ENCODE data around the gene UIMC1.

Gene UIMC1

GRCh38 chr5:176955895-176956294 is 50.7 kb downstream of the UIMC1 start:
- DNase-seq (ENCODE audit: low read depth in 2 of 2, low spot score in 1 of 2), result no peak

- DNase-seq (ENCODE audit: low read depth in 2 of 2, low spot score in 1 of 2), result no peak
Measured at GRCh38 chr5:176954050-176954449, 52.5 kb downstream of the UIMC1 start.

GRCh38 chr5:176952531-176953193 is 53.9 kb downstream of the UIMC1 start:
- no peak for DNase-seq (ENCODE audit: low read depth in 2 of 2, low spot score in 1 of 2)

- no peak for DNase-seq (ENCODE audit: low read depth in 2 of 2, low spot score in 1 of 2)
Measured at GRCh38 chr5:176948458-176948857, 58.1 kb downstream of the UIMC1 start.

- DNase-seq (ENCODE audit: low read depth in 2 of 2, low spot score in 1 of 2), result no peak
Measured at GRCh38 chr5:176947847-176948246, 58.7 kb downstream of the UIMC1 start.

- DNase-seq (ENCODE audit: low read depth in 2 of 2, low spot score in 1 of 2), result no peak
Measured at GRCh38 chr5:176944268-176944667, 62.3 kb downstream of the UIMC1 start.

- DNase-seq (ENCODE audit: low read depth in 2 of 2, low spot score in 1 of 2), result no peak
Measured at GRCh38 chr5:176943816-176944215, 62.8 kb downstream of the UIMC1 start.

GRCh38 chr5:176941951-176942350 is 64.6 kb downstream of the UIMC1 start:
- DNase-seq (ENCODE audit: low read depth in 2 of 2, low spot score in 1 of 2), result no peak

GRCh38 chr5:176938472-176938871 is 68.1 kb downstream of the UIMC1 start:
- no peak for DNase-seq (ENCODE audit: low read depth in 2 of 2, low spot score in 1 of 2)

GRCh38 chr5:176935017-176935416 is 71.6 kb downstream of the UIMC1 start:
- DNase-seq (ENCODE audit: low read depth in 2 of 2, low spot score in 1 of 2), result no peak

GRCh38 chr5:176934309-176934930 is 72.2 kb downstream of the UIMC1 start:
- no peak for DNase-seq (ENCODE audit: low read depth in 2 of 2, low spot score in 1 of 2)

GRCh38 chr5:176929654-176930053 is 76.9 kb downstream of the UIMC1 start:
- no peak for DNase-seq (ENCODE audit: low read depth in 2 of 2, low spot score in 1 of 2)

GRCh38 chr5:176927562-176927961 is 79.0 kb downstream of the UIMC1 start:
- no peak for DNase-seq (ENCODE audit: low read depth in 2 of 2, low spot score in 1 of 2)

- DNase-seq (ENCODE audit: low read depth in 2 of 2, low spot score in 1 of 2), result no peak
Measured at GRCh38 chr5:176922817-176923216, 83.8 kb downstream of the UIMC1 start.

- no peak for DNase-seq (ENCODE audit: low read depth in 2 of 2, low spot score in 1 of 2)
Measured at GRCh38 chr5:176921714-176922113, 84.9 kb downstream of the UIMC1 start.

GRCh38 chr5:176918613-176919012 is 88.0 kb downstream of the UIMC1 start:
- no peak for DNase-seq (ENCODE audit: low read depth in 2 of 2, low spot score in 1 of 2)

GRCh38 chr5:176916337-176916736 is 90.2 kb downstream of the UIMC1 start:
- DNase-seq (ENCODE audit: low read depth in 2 of 2, low spot score in 1 of 2), result no peak

GRCh38 chr5:176915906-176916305 is 90.7 kb downstream of the UIMC1 start:
- no peak for DNase-seq (ENCODE audit: low read depth in 2 of 2, low spot score in 1 of 2)

GRCh38 chr5:176912115-176912514 is 94.5 kb downstream of the UIMC1 start:
- no peak for DNase-seq (ENCODE audit: low read depth in 2 of 2, low spot score in 1 of 2)

GRCh38 chr5:176908675-176909368 is 97.8 kb downstream of the UIMC1 start:
- DNase-seq (ENCODE audit: low read depth in 2 of 2, low spot score in 1 of 2), result no peak

- no peak for DNase-seq (ENCODE audit: low read depth in 2 of 2, low spot score in 1 of 2)
Measured at GRCh38 chr5:176906796-176907195, 99.8 kb downstream of the UIMC1 start.

- no peak for DNase-seq (ENCODE audit: low read depth in 2 of 2, low spot score in 1 of 2)
Measured at GRCh38 chr5:176906126-176906525, 100.5 kb downstream of the UIMC1 start.
